Measurements from ENCODE around the gene FAM241B.

GRCh38 chr10:69651362-69651761 is 21.3 kb downstream of the FAM241B start:
- TF ChIP-seq ZBTB8A (tag by site-specific recombination; IDR thresholded peaks at IDR 0.05) (no peak), TSHZ1 (tag by site-specific recombination; IDR thresholded peaks at IDR 0.05; ENCODE audit: borderline replicate concordance) (no peak), CTCF (tag by site-specific recombination; IDR thresholded peaks at IDR 0.05) (no peak), YY1 (tag by site-specific recombination; IDR thresholded peaks at IDR 0.05) (no peak), ZNF423 (tag by site-specific recombination; IDR thresholded peaks at IDR 0.05) (no peak), ZNF24 (tag by site-specific recombination; IDR thresholded peaks at IDR 0.05) (no peak)
